ENCODE measurements around the gene ZNF618. TPM values are rescaled to one million over a fixed set of nuclear protein-coding genes. Genes with fewer than 3 reads are reported as not detected.

The ZNF618 gene
- polyA plus RNA-seq, 1 experiment, result 8.7 TPM

GRCh38 chr9:113997610-113998009 lies 121.5 kb downstream of the ZNF618 start:
- Histone ChIP-seq H3K27ac (ENCODE audit: low read depth, low read length) (no peak overlapping the region), H3K4me3 (ENCODE audit: low read depth, low read length) (no peak overlapping the region), H3K27me3 (ENCODE audit: control insufficient read depth, insufficient read depth, low read length) (no peaks in the 10 kb centered on the region), H3K9me3 (ENCODE audit: control insufficient read depth, insufficient read depth, low read length) (no peaks in the 10 kb centered on the region; the same call in 1 of the 2 replicates)
- POLR2A ChIA-PET, result no interaction called here
- TF ChIP-seq, protein P1, sequence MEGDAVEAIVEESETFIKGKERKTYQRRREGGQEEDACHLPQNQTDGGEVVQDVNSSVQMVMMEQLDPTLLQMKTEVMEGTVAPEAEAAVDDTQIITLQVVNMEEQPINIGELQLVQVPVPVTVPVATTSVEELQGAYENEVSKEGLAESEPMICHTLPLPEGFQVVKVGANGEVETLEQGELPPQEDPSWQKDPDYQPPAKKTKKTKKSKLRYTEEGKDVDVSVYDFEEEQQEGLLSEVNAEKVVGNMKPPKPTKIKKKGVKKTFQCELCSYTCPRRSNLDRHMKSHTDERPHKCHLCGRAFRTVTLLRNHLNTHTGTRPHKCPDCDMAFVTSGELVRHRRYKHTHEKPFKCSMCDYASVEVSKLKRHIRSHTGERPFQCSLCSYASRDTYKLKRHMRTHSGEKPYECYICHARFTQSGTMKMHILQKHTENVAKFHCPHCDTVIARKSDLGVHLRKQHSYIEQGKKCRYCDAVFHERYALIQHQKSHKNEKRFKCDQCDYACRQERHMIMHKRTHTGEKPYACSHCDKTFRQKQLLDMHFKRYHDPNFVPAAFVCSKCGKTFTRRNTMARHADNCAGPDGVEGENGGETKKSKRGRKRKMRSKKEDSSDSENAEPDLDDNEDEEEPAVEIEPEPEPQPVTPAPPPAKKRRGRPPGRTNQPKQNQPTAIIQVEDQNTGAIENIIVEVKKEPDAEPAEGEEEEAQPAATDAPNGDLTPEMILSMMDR (IDR thresholded peaks at IDR 0.05; ENCODE audit: low read depth, low read length), result no peak
- no peak for DNase-seq (ENCODE audit: low read depth, low spot score)
- CTCF ChIA-PET, result no interaction called here

- H3K27ac ChIP-seq (ENCODE audit: low read depth, low read length), result no peak overlapping the region
- ChIA-PET POLR2A (no interaction called here), CTCF (no interaction called here)
- H3K9me3 ChIP-seq (ENCODE audit: control insufficient read depth, insufficient read depth, low read length), result no peaks in the 10 kb centered on the region; the same call in 1 of the 2 replicates
- no peak overlapping the region for H3K4me3 ChIP-seq (ENCODE audit: low read depth, low read length)
- no peaks in the 10 kb centered on the region for H3K27me3 ChIP-seq (ENCODE audit: control insufficient read depth, insufficient read depth, low read length)
- TF ChIP-seq, protein P1 (IDR thresholded peaks at IDR 0.05; ENCODE audit: low read depth, low read length), result no peak
- DNase-seq (ENCODE audit: low read depth, low spot score), result no peak
Observed at GRCh38 chr9:113998114-113998513, 122.0 kb downstream of the ZNF618 start.

DNA sequence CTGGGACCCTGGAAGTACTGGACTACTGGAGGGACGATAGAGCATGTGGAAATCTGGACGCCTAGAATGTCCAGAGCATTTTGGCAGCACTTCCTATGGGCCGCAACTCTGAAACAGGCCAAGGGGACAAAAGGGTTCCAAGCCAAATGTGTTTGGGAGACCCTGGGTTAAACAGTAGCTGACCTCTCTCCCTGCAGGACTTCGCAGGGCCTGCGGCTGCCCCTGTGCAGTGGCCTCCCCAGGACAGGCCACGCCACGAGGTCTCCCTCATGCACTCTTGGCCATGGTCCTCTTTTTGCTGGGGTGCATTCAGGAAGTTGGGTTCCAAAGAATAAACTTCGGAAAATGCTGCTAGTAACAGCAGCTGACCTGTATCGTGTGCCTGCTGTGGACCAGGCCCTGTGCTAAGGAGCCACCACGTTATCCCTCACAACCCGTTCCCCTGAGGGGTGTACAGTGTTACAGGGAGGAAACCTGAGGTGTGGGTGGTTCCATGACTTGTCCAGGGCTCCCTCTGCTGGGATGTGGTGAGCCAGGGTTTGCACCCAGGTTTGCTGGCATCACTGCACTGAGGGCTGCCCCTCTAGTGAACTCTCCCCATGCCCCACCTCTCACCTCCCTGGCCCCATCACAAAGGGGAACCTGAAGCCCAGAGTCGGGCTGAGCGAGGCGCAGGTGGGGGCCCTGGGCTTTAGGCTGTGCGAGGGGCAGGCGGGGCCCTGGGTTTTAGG lies 122.6 kb downstream of the ZNF618 start:
- CTCF ChIA-PET, result no interaction called here
- no peak overlapping the region for H3K27ac ChIP-seq (ENCODE audit: low read depth, low read length)
- H3K4me3 ChIP-seq (ENCODE audit: low read depth, low read length), result no peak overlapping the region
- TF ChIP-seq, protein P1 (IDR thresholded peaks at IDR 0.05; ENCODE audit: low read depth, low read length), result peak; percentile 53
- H3K27me3 ChIP-seq (ENCODE audit: control insufficient read depth, insufficient read depth, low read length), result no peaks in the 10 kb centered on the region
- H3K9me3 ChIP-seq (ENCODE audit: control insufficient read depth, insufficient read depth, low read length), result no peaks in the 10 kb centered on the region; the same call in 1 of the 2 replicates
- POLR2A ChIA-PET, result no interaction called here
- DNase-seq (ENCODE audit: low read depth, low spot score), result no peak

DNA sequence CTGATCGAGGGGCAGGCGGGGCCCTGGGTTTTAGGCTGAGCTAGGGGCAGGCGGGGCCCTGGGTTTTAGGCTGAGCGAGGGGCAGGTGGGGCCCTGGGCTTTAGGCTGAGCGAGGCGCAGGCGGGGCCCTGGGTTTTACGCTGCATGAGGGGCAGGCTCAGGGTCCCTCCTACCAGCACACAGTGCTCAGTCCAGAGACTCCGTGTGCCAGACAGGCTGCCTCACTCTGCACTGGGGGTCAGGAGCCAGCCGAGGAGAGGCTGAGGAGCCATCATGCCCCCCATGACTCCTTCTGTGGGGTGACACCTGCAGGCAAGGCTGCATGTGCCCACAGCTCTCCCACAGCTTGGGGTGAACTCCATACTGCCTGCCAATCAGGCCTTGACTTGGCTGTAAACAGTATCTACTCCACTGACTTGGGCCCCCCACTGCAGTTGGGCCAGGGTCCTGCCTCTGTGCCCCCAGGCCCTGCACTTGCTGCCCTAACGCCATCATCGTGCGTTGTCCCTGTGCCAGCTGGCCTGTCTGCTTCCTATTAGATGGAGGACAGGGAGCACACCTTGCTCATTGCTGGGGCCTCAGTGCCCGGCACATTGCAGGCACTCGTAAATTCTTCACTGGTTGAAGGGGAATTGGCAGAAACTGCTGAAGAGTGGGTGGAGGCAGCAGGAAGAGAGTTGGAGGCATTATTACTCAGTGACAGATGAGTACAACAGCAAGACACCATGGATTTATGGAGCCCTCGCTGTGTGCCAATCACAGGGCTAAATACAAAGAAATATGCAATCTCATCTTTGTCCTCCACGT lies 123.3 kb downstream of the ZNF618 start:
- Histone ChIP-seq H3K27ac (ENCODE audit: low read depth, low read length) (no peak overlapping the region), H3K4me3 (ENCODE audit: low read depth, low read length) (no peak overlapping the region), H3K9me3 (ENCODE audit: control insufficient read depth, insufficient read depth, low read length) (no peaks in the 10 kb centered on the region; the same call in 1 of the 2 replicates), H3K27me3 (ENCODE audit: control insufficient read depth, insufficient read depth, low read length) (no peaks in the 10 kb centered on the region)
- CTCF ChIA-PET, result no interaction called here
- POLR2A ChIA-PET, result no interaction called here
- TF ChIP-seq, protein P1 (IDR thresholded peaks at IDR 0.05; ENCODE audit: low read depth, low read length), result no peak
- DNase-seq (ENCODE audit: low read depth, low spot score), result no peak

- TF ChIP-seq, protein P1 (IDR thresholded peaks at IDR 0.05; ENCODE audit: low read depth, low read length), result no peak
- Histone ChIP-seq H3K4me3 (ENCODE audit: low read depth, low read length) (no peak overlapping the region), H3K27ac (ENCODE audit: low read depth, low read length) (no peak overlapping the region), H3K9me3 (ENCODE audit: control insufficient read depth, insufficient read depth, low read length) (no peaks in the 10 kb centered on the region; the same call in 1 of the 2 replicates), H3K27me3 (ENCODE audit: control insufficient read depth, insufficient read depth, low read length) (no peaks in the 10 kb centered on the region)
- ChIA-PET POLR2A (no interaction called here), CTCF (no interaction called here)
- DNase-seq (ENCODE audit: low read depth, low spot score), result no peak
Observed at GRCh38 chr9:114000063-114000454, 124.0 kb downstream of the ZNF618 start.
